HCT116 (cell line): ENCODE results near the gene PGBD2. TPM values are rescaled to one million over a fixed set of nuclear protein-coding genes. Genes with fewer than 3 reads are reported as not detected.
A peak's percentile ranks its signal among the peaks of the same experiment; 100 is the strongest.

ENCODE experiments used
- ATAC-seq: fragments of 200-7000 bp; cut with Tn5 transposase; 2 replicates; pipeline ENCODE4 v1.9.1; 2020; ENCODE audit warnings: mild to moderate bottlenecking, moderate library complexity
- BruUV-seq: library from RNA; stranded (reverse); fragments of 400-500 nt; replicated peaks from 2 replicates; lab custom pipeline; 2021; lab: Mats Ljungman, UMichigan
- CTCF ChIA-PET: fragments of 300-600 bp; sonication (Branson Sonifier 250); formaldehyde crosslinking; loops from one replicate; lab custom pipeline; 2021; ENCODE audit warnings: antibody characterized with exemption; lab: Charles Lee
- POLR2A ChIA-PET: fragments of 300-600, 350-600 bp; sonication (Branson Sonifier 250); formaldehyde crosslinking; loops from one replicate; lab custom pipeline; 2021; ENCODE audit warnings: antibody characterized with exemption; lab: Charles Lee
- RAD21 ChIA-PET, 2 experiments: fragments of 300-600 bp; sonication (Branson Sonifier 250); formaldehyde crosslinking; loops; one replicate each; lab custom pipeline; 2023; ENCODE audit warnings: low total read pairs in 2 of 2; ENCODE audit not compliant: uncharacterized antibody in 2 of 2, unreplicated experiment in 2 of 2, low non-redundant PET in 1 of 2; lab: Charles Lee
- DNase-seq: peaks from one replicate; pipeline ENCODE4 v3.0.0-alpha.2; 2010; ENCODE audit warnings: low read depth, low spot score
- H2AFZ ChIP-seq: fragments of 200-600 bp; shearing (Covaris generic), sonication (generic); 2 replicates; pipeline ENCODE4 v1.6.1; 2017; ENCODE audit warnings: low read depth, mixed run types, mixed read lengths, antibody characterized with exemption, low read length; ENCODE audit not compliant: poor library complexity, severe bottlenecking
- H3K27ac ChIP-seq: 2 replicates; pipeline ENCODE4 v1.5.1; 2012; ENCODE audit warnings: low read depth, low read length
- H3K27me3 ChIP-seq: fragments of 200-600 bp; sonication (generic); 2 replicates; pipeline ENCODE4 v1.6.1; 2016; ENCODE audit warnings: mixed run types, low read length, mixed read lengths; ENCODE audit not compliant: insufficient read depth
- H3K36me3 ChIP-seq, 2 experiments: fragments of 200-500 bp in 1 of 2; fragments of 200-600 bp in 1 of 2; sonication (Bioruptor generic) in 1 of 2; sonication (generic) in 1 of 2; 2 replicates each; pipeline versions ENCODE4 v1.5.1 to v1.6.1; 2014 to 2016; ENCODE audit warnings: low read length in 2 of 2, inconsistent platforms in 1 of 2, mixed read lengths in 1 of 2, mixed run types in 1 of 2; ENCODE audit not compliant: insufficient read depth in 2 of 2, control insufficient read depth in 1 of 2
- H3K4me1 ChIP-seq, 2 experiments: fragments of 200-600 bp in 1 of 2; sonication (generic) in 1 of 2; 2 replicates each; pipeline versions ENCODE4 v1.5.1 to v1.6.1; 2012 to 2017; ENCODE audit warnings: low read length in 2 of 2, inconsistent platforms in 1 of 2, mild to moderate bottlenecking in 1 of 2, mixed read lengths in 1 of 2, mixed run types in 1 of 2, moderate library complexity in 1 of 2; ENCODE audit not compliant: insufficient read depth in 2 of 2, control insufficient read depth in 1 of 2
- H3K4me2 ChIP-seq: fragments of 200-600 bp; sonication (generic); 2 replicates; pipeline ENCODE4 v1.6.1; 2017; ENCODE audit warnings: mixed run types, low read length, mixed read lengths
- H3K4me3 ChIP-seq, 2 experiments: fragments of 200-600 bp in 1 of 2; sonication (generic) in 1 of 2; replicated peaks in 1 of 2; 2 replicates each; pipeline ENCODE4 v1.5.1; 2011 to 2016; ENCODE audit warnings: low read length in 2 of 2, control low read depth in 1 of 2, low read depth in 1 of 2, mild to moderate bottlenecking in 1 of 2, mixed read lengths in 1 of 2, mixed run types in 1 of 2
- H3K79me2 ChIP-seq: fragments of 200-600 bp; sonication (generic); 2 replicates; pipeline ENCODE4 v1.6.1; 2017; ENCODE audit warnings: mild to moderate bottlenecking, mixed run types, low read length, moderate library complexity, mixed read lengths; ENCODE audit not compliant: insufficient read depth
- H3K9ac ChIP-seq: fragments of 200-600 bp; sonication (generic); 2 replicates; pipeline ENCODE4 v1.6.1; 2016; ENCODE audit warnings: low read length, mixed read lengths
- H3K9me2 ChIP-seq: fragments of 200-600 bp; sonication (generic), shearing (Covaris generic); 2 replicates; pipeline ENCODE4 v1.6.1; 2017; ENCODE audit warnings: mixed run types, mild to moderate bottlenecking, moderate library complexity; ENCODE audit not compliant: insufficient read depth
- H3K9me3 ChIP-seq, 2 experiments: fragments of 200-500 bp in 1 of 2; fragments of 200-600 bp in 1 of 2; sonication (Bioruptor generic) in 1 of 2; sonication (generic) in 1 of 2; 2 replicates each; pipeline ENCODE4 v1.6.1; 2014 to 2017; ENCODE audit warnings: low read length in 2 of 2, mixed read lengths in 2 of 2, inconsistent platforms in 1 of 2, low read depth in 1 of 2, mild to moderate bottlenecking in 1 of 2, mixed run types in 1 of 2, moderate library complexity in 1 of 2; ENCODE audit not compliant: control insufficient read depth in 1 of 2, insufficient read depth in 1 of 2
- H4K20me1 ChIP-seq: fragments of 200-600 bp; sonication (generic), shearing (Covaris generic); 2 replicates; pipeline ENCODE4 v1.6.1; 2017; ENCODE audit warnings: mixed run types, mild to moderate bottlenecking, moderate library complexity; ENCODE audit not compliant: insufficient read depth
- ATF3 ChIP-seq: IDR thresholded peaks from 2 replicates; pipeline ENCODE4 v1.6.1; 2012
- CBX3 ChIP-seq: IDR thresholded peaks from 2 replicates; pipeline ENCODE4 v1.6.1; 2012; ENCODE audit warnings: low read depth
- CEBPB ChIP-seq: IDR thresholded peaks from 2 replicates; pipeline ENCODE4 v1.6.1; 2012; ENCODE audit warnings: low read depth
- EGR1 ChIP-seq: IDR thresholded peaks from 2 replicates; pipeline ENCODE4 v1.6.1; 2012; ENCODE audit warnings: low read depth
- ELF1 ChIP-seq: IDR thresholded peaks from 2 replicates; pipeline ENCODE4 v1.6.1; 2012; ENCODE audit warnings: low read depth, borderline replicate concordance
- MAX ChIP-seq: IDR thresholded peaks from 2 replicates; pipeline ENCODE4 v1.6.1; 2012
- POLR2A ChIP-seq: IDR thresholded peaks from 2 replicates; pipeline ENCODE4 v1.7.0; 2011; ENCODE audit warnings: borderline replicate concordance; ENCODE audit not compliant: insufficient read depth, insufficient read length; ENCODE audit errors: extremely low read depth
- SIN3A ChIP-seq: IDR thresholded peaks from 2 replicates; pipeline ENCODE4 v1.6.1; 2012; ENCODE audit warnings: low read depth
- SP1 ChIP-seq: IDR thresholded peaks from 2 replicates; pipeline ENCODE4 v1.6.1; 2012; ENCODE audit warnings: low read depth
- SRF ChIP-seq: IDR thresholded peaks from 2 replicates; pipeline ENCODE4 v1.6.1; 2012; ENCODE audit warnings: low read depth
- TCF7L2 ChIP-seq: IDR thresholded peaks from 2 replicates; pipeline ENCODE4 v1.7.0; 2011; ENCODE audit warnings: borderline replicate concordance, inconsistent platforms; ENCODE audit not compliant: insufficient read depth, insufficient read length; ENCODE audit errors: extremely low read depth
- YY1 ChIP-seq: IDR thresholded peaks from 2 replicates; pipeline ENCODE4 v1.6.1; 2011; ENCODE audit warnings: low read length, low read depth, moderate library complexity, mild to moderate bottlenecking; ENCODE audit not compliant: insufficient replicate concordance; ENCODE audit errors: extremely low read depth
- ZBTB33 ChIP-seq: IDR thresholded peaks from 2 replicates; pipeline ENCODE4 v1.6.1; 2011; ENCODE audit warnings: mild to moderate bottlenecking, low read length, moderate library complexity; ENCODE audit not compliant: insufficient replicate concordance; ENCODE audit errors: extremely low read depth
- intact Hi-C: fragments of 100-400 bp; cut with micrococcal nuclease; formaldehyde crosslinking; loops from 2 replicates; pipeline ENCODE4 v1.10.0; 2022
- total RNA-seq: library from RNA; stranded (reverse); gene quantifications from one replicate; pipeline ENCODE4 v1.2.1, GENCODE V29; 2021; ENCODE audit not compliant: unreplicated experiment

The PGBD2 gene
- total RNA-seq, 1 experiment from 2014 or later, result 5.1 TPM

GRCh38 chr1:248873409-248873992, 32.5 kb upstream of the PGBD2 start:
- DNase-seq, result peak; percentile 93
- ChIA-PET RAD21 (interaction anchor here in 1 of 2 experiments (0.8 to 1.2 kb wide), 2 partner anchors 9 to 47 kb away, joined by 3 read pairs; no protein-coding TSS in a partner anchor), CTCF (interaction anchor here (1.0 to 2.1 kb wide), 5 partner anchors 15 to 47 kb away, joined by 5 to 18 read pairs (median 6); partner anchors contain the start of genes SH3BP5L, ZNF672 and ZNF692), POLR2A (interaction anchor here (0.7 to 2.2 kb wide), 4 partner anchors 15 to 36 kb away, joined by 3 to 11 read pairs (median 8); partner anchors contain the start of genes PGBD2, ZNF672 and ZNF692)
- no TSS peak for BruUV-seq
- Histone ChIP-seq H3K36me3 (no peaks in the 10 kb centered on the region), H3K27ac (peak overlapping the region; percentile 74), H3K9me2 (no peaks in the 10 kb centered on the region), H3K4me1 (peaks cover 10 to 25% of the 10 kb centered on the region in 2 experiments), H4K20me1 (no peaks in the 10 kb centered on the region), H3K27me3 (no peaks in the 10 kb centered on the region), H2AFZ (peak overlapping the region; percentile 96), H3K4me2 (peak overlapping the region; percentile 96), H3K79me2 (no peaks in the 10 kb centered on the region), H3K9ac (peak overlapping the region; percentile 75), H3K4me3 (peak overlapping the region; percentile 51 to 64), H3K9me3 (no peaks in the 10 kb centered on the region)
- TF ChIP-seq SP1 (no peak; the same call in 1 of the 2 replicates), SRF (no peak), ELF1 (no peak), ZBTB33 (peak; percentile 36), MAX (peak; percentile 53; the same call in 1 of the 2 replicates), EGR1 (0 out of 2 replicates have a peak, but pooled peaks have one; percentile 13), ATF3 (peak; percentile 99), POLR2A (no peak), CBX3 (peak; percentile 94), CEBPB (peak; percentile 22; the same call in 1 of the 2 replicates), TCF7L2 (peak; percentile 43), YY1 (peak; percentile 69), SIN3A (0 out of 2 replicates have a peak, but pooled peaks have one; percentile 17)
- peak; percentile 82 for ATAC-seq
- intact Hi-C loops, result loop anchor here (1.0 kb wide), 2 partner anchors 14 to 35 kb away; partner anchors contain the start of genes ZNF672 and ZNF692
